H9 (cell line): ENCODE data around the gene ANKRD7. TPM values are rescaled to one million over a fixed set of nuclear protein-coding genes. Genes with fewer than 3 reads are reported as not detected.

Experiments used
- DNase-seq: peaks from one replicate; pipeline ENCODE4 v3.0.0-alpha.2; 2017
- H2AFZ ChIP-seq: one replicate; pipeline ENCODE4 v1.6.1; 2013; ENCODE audit warnings: mild to moderate bottlenecking, low read length, control low read depth, moderate library complexity
- H2AK5ac ChIP-seq: 2 replicates; pipeline ENCODE4 v1.6.1; 2013; ENCODE audit warnings: low read length, control low read depth, mixed read lengths; ENCODE audit not compliant: insufficient read length
- H2BK120ac ChIP-seq: one replicate; pipeline ENCODE4 v1.6.1; 2013; ENCODE audit warnings: low read depth, mild to moderate bottlenecking, low read length, control low read depth, inconsistent platforms; ENCODE audit not compliant: poor library complexity, severe bottlenecking
- H2BK12ac ChIP-seq: 2 replicates; pipeline ENCODE4 v1.6.1; 2013; ENCODE audit warnings: low read length, control low read depth, mixed read lengths, low read depth; ENCODE audit not compliant: insufficient read length
- H2BK15ac ChIP-seq: 2 replicates; pipeline ENCODE4 v1.6.1; 2013; ENCODE audit warnings: low read depth, low read length, control low read depth
- H2BK20ac ChIP-seq: one replicate; pipeline ENCODE4 v1.6.1; 2013; ENCODE audit warnings: low read depth, mild to moderate bottlenecking, low read length, control low read depth, inconsistent platforms; ENCODE audit not compliant: poor library complexity, severe bottlenecking
- H2BK5ac ChIP-seq: 2 replicates; pipeline ENCODE4 v1.6.1; 2013; ENCODE audit warnings: low read length, control low read depth, mixed read lengths; ENCODE audit not compliant: insufficient read length
- H3K14ac ChIP-seq: 2 replicates; pipeline ENCODE4 v1.6.1; 2013; ENCODE audit warnings: low read length, control low read depth; ENCODE audit not compliant: insufficient read depth
- H3K18ac ChIP-seq: 2 replicates; pipeline ENCODE4 v1.6.1; 2013; ENCODE audit warnings: low read depth, mild to moderate bottlenecking, mixed read lengths, low read length, control low read depth; ENCODE audit not compliant: insufficient read length
- H3K23ac ChIP-seq: 2 replicates; pipeline ENCODE4 v1.6.1; 2013; ENCODE audit warnings: low read length, control low read depth, mixed read lengths, low read depth; ENCODE audit not compliant: insufficient read length
- H3K23me2 ChIP-seq: 2 replicates; pipeline ENCODE4 v1.6.1; 2013; ENCODE audit warnings: low read depth, mild to moderate bottlenecking, mixed read lengths, low read length, control low read depth; ENCODE audit not compliant: insufficient read length, poor library complexity, severe bottlenecking
- H3K27ac ChIP-seq: 2 replicates; pipeline ENCODE4 v1.5.1; 2013; ENCODE audit warnings: low read length, control low read depth, mixed read lengths, low read depth; ENCODE audit not compliant: insufficient read length
- H3K27me3 ChIP-seq: 2 replicates; pipeline ENCODE4 v1.6.1; 2013; ENCODE audit warnings: low read length, control low read depth, inconsistent platforms; ENCODE audit not compliant: insufficient read depth
- H3K4ac ChIP-seq: 2 replicates; pipeline ENCODE4 v1.6.1; 2013; ENCODE audit warnings: low read depth, mild to moderate bottlenecking, control low read depth, inconsistent platforms, low read length, moderate library complexity
- H3K4me1 ChIP-seq: 2 replicates; pipeline ENCODE4 v1.6.1; 2013; ENCODE audit warnings: low read length, control low read depth, inconsistent platforms; ENCODE audit not compliant: insufficient read depth
- H3K4me2 ChIP-seq: 2 replicates; pipeline ENCODE4 v1.6.1; 2013; ENCODE audit warnings: low read length, control low read depth, mixed read lengths; ENCODE audit not compliant: insufficient read length, insufficient read depth
- H3K56ac ChIP-seq: 2 replicates; pipeline ENCODE4 v1.6.1; 2013; ENCODE audit warnings: low read depth, mild to moderate bottlenecking, mixed read lengths, low read length, control low read depth; ENCODE audit not compliant: insufficient read length
- H3K79me1 ChIP-seq: 2 replicates; pipeline ENCODE4 v1.6.1; 2013; ENCODE audit warnings: low read depth, mild to moderate bottlenecking, moderate library complexity, low read length, control low read depth, inconsistent platforms; ENCODE audit not compliant: insufficient read depth, poor library complexity, severe bottlenecking
- H3K79me2 ChIP-seq: 2 replicates; pipeline ENCODE4 v1.6.1; 2013; ENCODE audit warnings: low read length, control low read depth, inconsistent platforms; ENCODE audit not compliant: insufficient read depth
- H3K9ac ChIP-seq: 2 replicates; pipeline ENCODE4 v1.6.1; 2013; ENCODE audit warnings: low read length, control low read depth, mixed read lengths; ENCODE audit not compliant: insufficient read length; ENCODE audit errors: extremely low read depth
- H3K9me3 ChIP-seq: one replicate; pipeline ENCODE4 v1.6.1; 2013; ENCODE audit warnings: low read depth, low read length, inconsistent platforms; ENCODE audit not compliant: control insufficient read depth
- H3T11ph ChIP-seq: one replicate; pipeline ENCODE4 v1.6.1; 2013; ENCODE audit warnings: mild to moderate bottlenecking, low read length, control low read depth, inconsistent platforms
- H4K20me1 ChIP-seq: one replicate; pipeline ENCODE4 v1.6.1; 2013; ENCODE audit not compliant: control insufficient read depth, insufficient read length, insufficient read depth
- H4K5ac ChIP-seq: 2 replicates; pipeline ENCODE4 v1.6.1; 2013; ENCODE audit warnings: low read depth, mild to moderate bottlenecking, mixed read lengths, low read length, control low read depth; ENCODE audit not compliant: insufficient read length
- H4K8ac ChIP-seq: replicated peaks from 2 replicates; pipeline ENCODE4 v1.6.1; 2013; ENCODE audit warnings: low read length, control low read depth, mixed read lengths, low read depth; ENCODE audit not compliant: insufficient read length
- H4K91ac ChIP-seq: 2 replicates; pipeline ENCODE4 v1.6.1; 2013; ENCODE audit warnings: low read depth, mild to moderate bottlenecking, moderate library complexity, mixed read lengths, low read length, control low read depth; ENCODE audit not compliant: insufficient read length
- H3K27ac Mint-ChIP-seq, 3 experiments: 2 replicates in 2 of 3; 3 replicates in 1 of 3; pipeline ENCODE4 v1.8.0; 2020 to 2021; ENCODE audit warnings: mixed read lengths in 3 of 3, mild to moderate bottlenecking in 1 of 3, moderate library complexity in 1 of 3
- H3K27me3 Mint-ChIP-seq: 2 replicates; pipeline ENCODE4 v1.8.0; 2021; ENCODE audit warnings: low read depth, mild to moderate bottlenecking, moderate library complexity, mixed read lengths
- H3K36me3 Mint-ChIP-seq, 3 experiments: 2 replicates in 2 of 3; 3 replicates in 1 of 3; pipeline ENCODE4 v1.8.0; 2020 to 2021; ENCODE audit warnings: low read depth in 3 of 3, mixed read lengths in 3 of 3; ENCODE audit not compliant: insufficient read depth in 1 of 3
- H3K4me1 Mint-ChIP-seq, 2 experiments: 2 replicates each; pipeline ENCODE4 v1.8.0; 2020; ENCODE audit warnings: mixed read lengths in 2 of 2
- H3K4me3 Mint-ChIP-seq, 2 experiments: 2 replicates in 1 of 2; 3 replicates in 1 of 2; pipeline ENCODE4 v1.8.0; 2020 to 2021; ENCODE audit warnings: mild to moderate bottlenecking in 2 of 2, mixed read lengths in 2 of 2, moderate library complexity in 1 of 2
- H3K9me3 Mint-ChIP-seq, 2 experiments: 2 replicates in 1 of 2; 3 replicates in 1 of 2; pipeline ENCODE4 v1.8.0; 2020; ENCODE audit warnings: mild to moderate bottlenecking in 2 of 2, mixed read lengths in 2 of 2, moderate library complexity in 1 of 2
- WGBS: extraction: QIAGEN DNeasy Blood & Tissue Kit; methylation state at CpG from one replicate; pipeline ENCODE4 v1.1.7; 2013; ENCODE audit warnings: missing lambda C conversion rate, low lambda C conversion rate, mixed read lengths; ENCODE audit not compliant: insufficient read length; ENCODE audit errors: extremely low coverage; 5-methylcytosine and 5-hydroxymethylcytosine counted together
- total RNA-seq: library from RNA; stranded (reverse); gene quantifications from 2 replicates; pipeline ENCODE4 v1.2.1, GENCODE V29; 2021
- TF ChIP-seq, protein P1 (sequence below): fragments of 200-600 bp; sonication (generic); conservative IDR thresholded peaks from 3 replicates; pipeline ENCODE4 v1.8.0; 2021; ENCODE audit warnings: antibody characterized with exemption, mild to moderate bottlenecking

ANKRD7 gene
- total RNA-seq, 1 experiment from 2014 or later, result not detected

DNA sequence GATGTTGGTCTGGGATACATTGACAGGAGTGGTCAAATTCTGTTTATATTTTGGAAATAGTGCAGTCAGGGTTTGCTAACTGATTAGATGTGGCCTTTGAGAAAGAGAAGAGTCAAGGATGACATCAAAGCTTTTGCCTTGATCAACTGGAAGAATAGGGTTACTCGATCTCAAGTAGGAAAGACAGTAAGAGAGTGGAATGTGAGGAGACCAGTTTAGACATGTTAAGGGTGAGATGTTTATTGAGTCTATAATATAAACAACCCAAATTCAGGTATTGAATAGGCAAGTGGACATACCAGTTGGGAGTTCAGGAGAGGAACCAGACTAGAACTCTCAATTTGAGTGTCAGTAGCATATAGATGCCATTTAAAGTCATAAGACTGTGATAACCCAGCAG is 1.9 kb upstream of the ANKRD7 start:
- Histone ChIP-seq H3T11ph (no peak overlapping the region), H2BK15ac (no peak overlapping the region), H4K91ac (no peak overlapping the region), H4K5ac (no peak overlapping the region), H3K9ac (no peak overlapping the region), H3K27ac (no peak overlapping the region), H3K79me1 (no peaks in the 10 kb centered on the region), H4K20me1 (no peaks in the 10 kb centered on the region), H3K23ac (no peak overlapping the region), H2BK20ac (no peak overlapping the region), H3K4me1 (no peaks in the 10 kb centered on the region), H3K9me3 (no peaks in the 10 kb centered on the region), H3K4ac (no peak overlapping the region), H2BK120ac (no peak overlapping the region), H3K18ac (no peak overlapping the region), H3K4me2 (no peak overlapping the region), H2AK5ac (no peak overlapping the region), H3K56ac (no peak overlapping the region), H2AFZ (no peak overlapping the region), H3K79me2 (no peaks in the 10 kb centered on the region), H3K23me2 (no peaks in the 10 kb centered on the region), H3K27me3 (no peaks in the 10 kb centered on the region), H3K14ac (no peak overlapping the region), H4K8ac (no peak overlapping the region), H2BK5ac (no peak overlapping the region), H2BK12ac (no peak overlapping the region)
- Mint-ChIP-seq H3K36me3 (no peaks in the 10 kb centered on the region), H3K9me3 (no peaks in the 10 kb centered on the region), H3K4me3 (no peak overlapping the region), H3K27me3 (no peaks in the 10 kb centered on the region), H3K27ac (no peak overlapping the region), H3K4me1 (no peaks in the 10 kb centered on the region)
- TF ChIP-seq, protein P1, sequence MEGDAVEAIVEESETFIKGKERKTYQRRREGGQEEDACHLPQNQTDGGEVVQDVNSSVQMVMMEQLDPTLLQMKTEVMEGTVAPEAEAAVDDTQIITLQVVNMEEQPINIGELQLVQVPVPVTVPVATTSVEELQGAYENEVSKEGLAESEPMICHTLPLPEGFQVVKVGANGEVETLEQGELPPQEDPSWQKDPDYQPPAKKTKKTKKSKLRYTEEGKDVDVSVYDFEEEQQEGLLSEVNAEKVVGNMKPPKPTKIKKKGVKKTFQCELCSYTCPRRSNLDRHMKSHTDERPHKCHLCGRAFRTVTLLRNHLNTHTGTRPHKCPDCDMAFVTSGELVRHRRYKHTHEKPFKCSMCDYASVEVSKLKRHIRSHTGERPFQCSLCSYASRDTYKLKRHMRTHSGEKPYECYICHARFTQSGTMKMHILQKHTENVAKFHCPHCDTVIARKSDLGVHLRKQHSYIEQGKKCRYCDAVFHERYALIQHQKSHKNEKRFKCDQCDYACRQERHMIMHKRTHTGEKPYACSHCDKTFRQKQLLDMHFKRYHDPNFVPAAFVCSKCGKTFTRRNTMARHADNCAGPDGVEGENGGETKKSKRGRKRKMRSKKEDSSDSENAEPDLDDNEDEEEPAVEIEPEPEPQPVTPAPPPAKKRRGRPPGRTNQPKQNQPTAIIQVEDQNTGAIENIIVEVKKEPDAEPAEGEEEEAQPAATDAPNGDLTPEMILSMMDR, result no peak
- DNase-seq, result no peak
- no CpG with 5 or more reads among the region's 1 CpG for WGBS
